ENCODE measurements around the gene ABCB4. TPM values are rescaled to one million over a fixed set of nuclear protein-coding genes. Genes with fewer than 3 reads are reported as not detected.
A peak's percentile ranks its signal among the peaks of the same experiment; 100 is the strongest.

ABCB4 gene
- 17.5 and 19.8 TPM in 2 replicates for total RNA-seq

- intact Hi-C loops (cut with micrococcal nuclease), result loop anchor here (1.0 to 5.0 kb wide), 7 partner anchors 19 to 743 kb away; partner anchors contain the start of gene ELAPOR2
- Mint-ChIP-seq H3K4me1 (peaks cover 37% of the 10 kb centered on the region), H3K27ac (peak within 1 kb of the TSS; percentile 96), H3K9me3 (no peaks in the 10 kb centered on the region), H3K4me3 (peak within 1 kb of the TSS; percentile 89), H3K36me3 (ENCODE audit: low read depth) (peaks cover 13% of the 10 kb centered on the region), H3K27me3 (no peaks in the 10 kb centered on the region)
- ChIA-PET POLR2A (interaction anchor here (1.0 kb wide), 1 partner anchor 154 kb away, joined by 3 read pairs; no protein-coding TSS in a partner anchor), CTCF (no interaction called here)
- no peak for TF ChIP-seq CTCF (IDR thresholded peaks at IDR 0.05)
- ATAC-seq (ENCODE audit: low read depth), result peak; percentile 25
- peak; percentile 50 for DNase-seq
Observed at GRCh38 chr7:87475359-87476178, at the start of gene ABCB4. TSS of gene ABCB4 (minus strand) at chr7:87475680. CDS start at chr7:87475465, 215 bp downstream.

GRCh38 chr7:87518735-87519134 lies 43.3 kb upstream of the ABCB4 start:
- Mint-ChIP-seq H3K27me3 (no peaks in the 10 kb centered on the region), H3K4me1 (no peaks in the 10 kb centered on the region), H3K36me3 (ENCODE audit: low read depth) (peaks cover 14% of the 10 kb centered on the region), H3K9me3 (no peaks in the 10 kb centered on the region), H3K27ac (no peak overlapping the region), H3K4me3 (no peak overlapping the region)
- CTCF ChIA-PET, result no interaction called here
- POLR2A ChIA-PET, result no interaction called here
- intact Hi-C loops (cut with micrococcal nuclease), result no loop called here
- no peak for DNase-seq
- no peak for ATAC-seq (ENCODE audit: low read depth)
- no peak for TF ChIP-seq CTCF (IDR thresholded peaks at IDR 0.05)

GRCh38 chr7:87517891-87518290 lies 42.4 kb upstream of the ABCB4 start:
- DNase-seq (no peak), ATAC-seq (ENCODE audit: low read depth) (no peak)
- Mint-ChIP-seq H3K9me3 (no peaks in the 10 kb centered on the region), H3K36me3 (ENCODE audit: low read depth) (peaks cover 19% of the 10 kb centered on the region), H3K27me3 (no peaks in the 10 kb centered on the region), H3K27ac (no peak overlapping the region), H3K4me1 (no peaks in the 10 kb centered on the region), H3K4me3 (no peak overlapping the region)
- intact Hi-C loops (cut with micrococcal nuclease), result no loop called here
- TF ChIP-seq CTCF (IDR thresholded peaks at IDR 0.05), result no peak
- CTCF ChIA-PET, result no interaction called here
- POLR2A ChIA-PET, result no interaction called here

- Mint-ChIP-seq H3K9me3 (no peaks in the 10 kb centered on the region), H3K27me3 (no peaks in the 10 kb centered on the region), H3K27ac (no peak overlapping the region), H3K4me1 (no peaks in the 10 kb centered on the region), H3K4me3 (no peak overlapping the region), H3K36me3 (ENCODE audit: low read depth) (peaks cover 19% of the 10 kb centered on the region)
- intact Hi-C loops (cut with micrococcal nuclease), result no loop called here
- ChIA-PET POLR2A (no interaction called here), CTCF (no interaction called here)
- TF ChIP-seq CTCF (IDR thresholded peaks at IDR 0.05), result no peak
- no peak for DNase-seq
- no peak for ATAC-seq (ENCODE audit: low read depth)
Observed at GRCh38 chr7:87517136-87517815, 41.8 kb upstream of the ABCB4 start.

- ATAC-seq (ENCODE audit: low read depth), result no peak
- no peak for DNase-seq
- CTCF ChIA-PET, result no interaction called here
Observed at GRCh38 chr7:87513735-87514335, 38.4 kb upstream of the ABCB4 start.

More at GRCh38 chr7:87513735-87514335, 38.4 kb upstream of the ABCB4 start:
- H3K27ac Mint-ChIP-seq, result no peak overlapping the region
- H3K36me3 Mint-ChIP-seq (ENCODE audit: low read depth), result peaks cover 22% of the 10 kb centered on the region
- H3K4me1 Mint-ChIP-seq, result peaks cover 8% of the 10 kb centered on the region
- no peaks in the 10 kb centered on the region for H3K9me3 Mint-ChIP-seq
- no peak for TF ChIP-seq CTCF (IDR thresholded peaks at IDR 0.05)
- H3K4me3 Mint-ChIP-seq, result no peak overlapping the region
- intact Hi-C loops (cut with micrococcal nuclease), result no loop called here
- no peaks in the 10 kb centered on the region for H3K27me3 Mint-ChIP-seq
- POLR2A ChIA-PET, result no interaction called here
